ENCODE results near the gene CACNA1I. TPM values are rescaled to one million over a fixed set of nuclear protein-coding genes. Genes with fewer than 3 reads are reported as not detected.

The CACNA1I gene
- total RNA-seq, 1 experiment from 2014 or later: 0.15 TPM

- no peak overlapping the region for H3K4me2 ChIP-seq (ENCODE audit: low read length)
- ATAC-seq (no peak), DNase-seq (ENCODE audit: low read depth, low spot score) (no peak)
- BruUV-seq (replicated peaks): no TSS peak
- H2AFZ ChIP-seq (ENCODE audit: low read depth, low read length, poor library complexity, severe bottlenecking): no peak overlapping the region
- ChIA-PET POLR2A (no interaction called here), CTCF (no interaction called here), RAD21 (ENCODE audit: low non-redundant PET in 1 of 2, low total read pairs in 2 of 2, uncharacterized antibody in 2 of 2, unreplicated experiment in 2 of 2) (no interaction called here)
- no peak overlapping the region for H3K4me3 ChIP-seq (replicated peaks in 1 of 2; ENCODE audit: low read depth in 1 of 2, low read length in 2 of 2)
- H3K9ac ChIP-seq (ENCODE audit: low read length): no peak overlapping the region
- H3K27me3 ChIP-seq (ENCODE audit: insufficient read depth, low read length): no peaks in the 10 kb centered on the region
- no peaks in the 10 kb centered on the region for H3K36me3 ChIP-seq (ENCODE audit: control insufficient read depth in 1 of 2, insufficient read depth in 2 of 2, low read length in 2 of 2)
- H3K9me3 ChIP-seq (ENCODE audit: control insufficient read depth in 1 of 2, insufficient read depth in 1 of 2, low read depth in 1 of 2, low read length in 2 of 2): no peaks in the 10 kb centered on the region
- no peaks in the 10 kb centered on the region for H3K79me2 ChIP-seq (ENCODE audit: insufficient read depth, low read length)
- TF ChIP-seq JUND (IDR thresholded peaks at IDR 0.05) (no peak), RAD21 (IDR thresholded peaks at IDR 0.05; ENCODE audit: low read depth) (no peak), EZH2phosphoT487 (IDR thresholded peaks at IDR 0.05; ENCODE audit: borderline replicate concordance) (no peak), ELF1 (IDR thresholded peaks at IDR 0.05; ENCODE audit: borderline replicate concordance, low read depth) (no peak), TCF7L2 (IDR thresholded peaks at IDR 0.05; ENCODE audit: borderline replicate concordance, extremely low read depth, insufficient read depth, insufficient read length) (no peak), MAX (IDR thresholded peaks at IDR 0.05) (no peak), ZBTB33 (IDR thresholded peaks at IDR 0.05; ENCODE audit: extremely low read depth, insufficient replicate concordance, low read length) (no peak), CBX3 (IDR thresholded peaks at IDR 0.05; ENCODE audit: low read depth) (no peak), CEBPB (IDR thresholded peaks at IDR 0.05; ENCODE audit: low read depth) (no peak), CTCF (IDR thresholded peaks at IDR 0.05 in 2 of 3, conservative IDR thresholded peaks at IDR 0.05 in 1 of 3; ENCODE audit: borderline replicate concordance in 1 of 3, insufficient read depth in 1 of 3, low read depth in 2 of 3, low read length in 2 of 3) (no peak)
- no peak overlapping the region for H3K27ac ChIP-seq (ENCODE audit: low read depth, low read length)
- intact Hi-C loops (cut with micrococcal nuclease): no loop called here
- no peaks in the 10 kb centered on the region for H3K9me2 ChIP-seq (ENCODE audit: insufficient read depth)
- H3K4me1 ChIP-seq (ENCODE audit: control insufficient read depth in 1 of 2, insufficient read depth in 2 of 2, low read length in 2 of 2): peaks cover 14 to 27% of the 10 kb centered on the region in 2 experiments
- H4K20me1 ChIP-seq (ENCODE audit: insufficient read depth): no peaks in the 10 kb centered on the region
Measured at GRCh38 chr22:39571538-39571937, 985 bp downstream of the CACNA1I start.
